ENCODE results near the gene IFIT3.

DNA sequence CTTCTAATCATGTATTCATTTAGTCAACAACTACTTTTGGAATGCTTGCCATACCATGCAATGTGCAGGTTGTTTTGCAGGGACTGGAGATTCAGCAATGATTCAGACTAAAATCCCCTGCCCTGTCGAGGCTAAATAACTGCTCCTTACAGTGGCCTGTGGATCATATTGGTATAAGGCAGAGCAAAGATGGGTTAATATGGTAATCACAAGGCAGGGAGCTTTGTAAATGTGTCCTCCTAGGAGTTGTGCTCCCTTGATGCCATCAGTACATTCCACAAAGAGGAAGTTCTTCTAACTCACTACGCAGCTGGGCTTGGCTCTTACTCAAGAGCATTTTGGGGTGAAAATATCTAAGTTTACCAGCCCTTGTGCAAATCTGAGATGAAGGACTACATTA is 26.6 kb upstream of the IFIT3 start:
- TF ChIP-seq, protein P1, sequence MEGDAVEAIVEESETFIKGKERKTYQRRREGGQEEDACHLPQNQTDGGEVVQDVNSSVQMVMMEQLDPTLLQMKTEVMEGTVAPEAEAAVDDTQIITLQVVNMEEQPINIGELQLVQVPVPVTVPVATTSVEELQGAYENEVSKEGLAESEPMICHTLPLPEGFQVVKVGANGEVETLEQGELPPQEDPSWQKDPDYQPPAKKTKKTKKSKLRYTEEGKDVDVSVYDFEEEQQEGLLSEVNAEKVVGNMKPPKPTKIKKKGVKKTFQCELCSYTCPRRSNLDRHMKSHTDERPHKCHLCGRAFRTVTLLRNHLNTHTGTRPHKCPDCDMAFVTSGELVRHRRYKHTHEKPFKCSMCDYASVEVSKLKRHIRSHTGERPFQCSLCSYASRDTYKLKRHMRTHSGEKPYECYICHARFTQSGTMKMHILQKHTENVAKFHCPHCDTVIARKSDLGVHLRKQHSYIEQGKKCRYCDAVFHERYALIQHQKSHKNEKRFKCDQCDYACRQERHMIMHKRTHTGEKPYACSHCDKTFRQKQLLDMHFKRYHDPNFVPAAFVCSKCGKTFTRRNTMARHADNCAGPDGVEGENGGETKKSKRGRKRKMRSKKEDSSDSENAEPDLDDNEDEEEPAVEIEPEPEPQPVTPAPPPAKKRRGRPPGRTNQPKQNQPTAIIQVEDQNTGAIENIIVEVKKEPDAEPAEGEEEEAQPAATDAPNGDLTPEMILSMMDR (IDR thresholded peaks at IDR 0.05), result no peak
- no peak for TF ChIP-seq POLR2A (IDR thresholded peaks at IDR 0.05)

Measured in body of pancreas (tissue), 4 donors.